Measurements from ENCODE around the gene TNK1. TPM values are rescaled to one million over a fixed set of nuclear protein-coding genes. Genes with fewer than 3 reads are reported as not detected.

TNK1 gene
- total and polyA plus RNA-seq, 9 of the 15 experiments (the other 6 are each of a cell fraction or from before 2014, with no cell fraction given), result 0.28 to 5.2 (median 2.1) TPM

- TF ChIP-seq BRF2 (IDR thresholded peaks at IDR 0.05; ENCODE audit: borderline replicate concordance, insufficient read depth, insufficient read length) (no peak), LCOR (CRISPR knock-in tag; IDR thresholded peaks at IDR 0.05) (0 out of 2 replicates have a peak, but pooled peaks have one; percentile 27), SFPQ (IDR thresholded peaks at IDR 0.05; ENCODE audit: low read depth, low read length) (no peak), ZNF589 (CRISPR knock-in tag; IDR thresholded peaks at IDR 0.05; ENCODE audit: low read depth) (no peak), ZNF707 (CRISPR knock-in tag; conservative IDR thresholded peaks at IDR 0.05) (no peak), SAP30 (IDR thresholded peaks at IDR 0.05; ENCODE audit: borderline replicate concordance, insufficient read depth, low read depth, low read length, poor library complexity, severe bottlenecking) (peak; percentile 48), CHD4 (IDR thresholded peaks at IDR 0.05; ENCODE audit: insufficient read depth, insufficient replicate concordance, low read depth, low read length, poor library complexity, severe bottlenecking) (no peak), CHD1 (IDR thresholded peaks at IDR 0.05; ENCODE audit: low read length) (no peak), FOXP1 (CRISPR knock-in tag; IDR thresholded peaks at IDR 0.05) (no peak), KLF6 (CRISPR knock-in tag; IDR thresholded peaks at IDR 0.05; ENCODE audit: borderline replicate concordance) (no peak), ZBTB5 (IDR thresholded peaks at IDR 0.05) (peak; percentile 73), ZC3H11A (IDR thresholded peaks at IDR 0.05; ENCODE audit: low read depth, low read length) (no peak), E2F4 (CRISPR knock-in tag; IDR thresholded peaks at IDR 0.05; ENCODE audit: low read depth) (no peak), ZNF41 (CRISPR knock-in tag; conservative IDR thresholded peaks at IDR 0.05) (no peak), ZNF778 (CRISPR knock-in tag; IDR thresholded peaks at IDR 0.05) (no peak), ZNF77 (CRISPR knock-in tag; IDR thresholded peaks at IDR 0.05) (no peak), ZNF217 (CRISPR knock-in tag; IDR thresholded peaks at IDR 0.05) (no peak), WHSC1 (IDR thresholded peaks at IDR 0.05; ENCODE audit: low read length) (no peak), NR4A1 (CRISPR knock-in tag; IDR thresholded peaks at IDR 0.05) (no peak), NR4A1 (tag; IDR thresholded peaks at IDR 0.05) (no peak)
These were observed 23.3 kb downstream of the TNK1 start, which contains the start of gene TMEM256 (continued) for GRCh38 chr17:7403977-7404736.
